OCI-LY3 (cell line): ENCODE measurements around the gene SORL1.
"Not testable (repeated sequence)": the region's sequence is repeated elsewhere in the genome, so short reads cannot be mapped to it uniquely, and the experiment has no call there.

Experiments used
- EZH2phosphoT487 ChIP-seq: fragments of 200-600 bp; shearing (Covaris generic); IDR thresholded peaks from 2 replicates; pipeline ENCODE4 v1.6.1; 2018; ENCODE audit warnings: antibody characterized with exemption, mixed run types, low read depth
- TF ChIP-seq, protein P1 (sequence below): fragments of 200-600, 300-600 bp; sonication (generic); IDR thresholded peaks from 2 replicates; pipeline ENCODE4 v1.5.1; 2014; ENCODE audit warnings: antibody characterized with exemption, low read length, low read depth

DNA sequence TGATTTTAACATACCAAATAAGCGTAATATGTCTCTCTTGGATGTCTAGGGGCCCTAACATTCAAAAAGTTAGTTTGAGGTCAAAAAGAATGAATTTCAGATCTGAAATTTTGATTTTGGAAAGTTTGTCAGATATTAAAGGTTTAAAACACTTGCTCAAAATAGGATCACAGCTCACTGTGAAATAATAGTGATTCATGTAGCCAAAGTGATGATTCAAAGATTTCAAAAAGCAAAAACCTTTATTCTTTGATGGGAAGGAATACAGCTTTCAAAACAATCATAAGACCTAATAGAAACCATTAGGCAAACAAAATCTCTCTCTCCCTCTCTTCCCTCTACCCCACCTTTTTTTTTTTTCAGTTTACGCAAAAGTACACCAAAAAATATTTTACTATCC, 42.1 kb upstream of the SORL1 start:
- TF ChIP-seq, protein P1, sequence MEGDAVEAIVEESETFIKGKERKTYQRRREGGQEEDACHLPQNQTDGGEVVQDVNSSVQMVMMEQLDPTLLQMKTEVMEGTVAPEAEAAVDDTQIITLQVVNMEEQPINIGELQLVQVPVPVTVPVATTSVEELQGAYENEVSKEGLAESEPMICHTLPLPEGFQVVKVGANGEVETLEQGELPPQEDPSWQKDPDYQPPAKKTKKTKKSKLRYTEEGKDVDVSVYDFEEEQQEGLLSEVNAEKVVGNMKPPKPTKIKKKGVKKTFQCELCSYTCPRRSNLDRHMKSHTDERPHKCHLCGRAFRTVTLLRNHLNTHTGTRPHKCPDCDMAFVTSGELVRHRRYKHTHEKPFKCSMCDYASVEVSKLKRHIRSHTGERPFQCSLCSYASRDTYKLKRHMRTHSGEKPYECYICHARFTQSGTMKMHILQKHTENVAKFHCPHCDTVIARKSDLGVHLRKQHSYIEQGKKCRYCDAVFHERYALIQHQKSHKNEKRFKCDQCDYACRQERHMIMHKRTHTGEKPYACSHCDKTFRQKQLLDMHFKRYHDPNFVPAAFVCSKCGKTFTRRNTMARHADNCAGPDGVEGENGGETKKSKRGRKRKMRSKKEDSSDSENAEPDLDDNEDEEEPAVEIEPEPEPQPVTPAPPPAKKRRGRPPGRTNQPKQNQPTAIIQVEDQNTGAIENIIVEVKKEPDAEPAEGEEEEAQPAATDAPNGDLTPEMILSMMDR, result not testable (repeated sequence)
- not testable (repeated sequence) for TF ChIP-seq EZH2phosphoT487
